HCT116 (cell line): ENCODE results near the gene PACRG.

Experiments used
- CTCF ChIP-seq, 3 experiments: fragments of 200-600 bp in 1 of 3; sonication (generic) in 1 of 3; IDR thresholded peaks in 2 of 3; conservative IDR thresholded peaks in 1 of 3; 2 replicates each; pipeline ENCODE4 v1.5.1; 2012 to 2017; ENCODE audit warnings: low read depth in 2 of 3, low read length in 2 of 3, antibody characterized with exemption in 1 of 3, borderline replicate concordance in 1 of 3, control low read depth in 1 of 3, mild to moderate bottlenecking in 1 of 3, mixed read lengths in 1 of 3, mixed run types in 1 of 3, moderate library complexity in 1 of 3; ENCODE audit not compliant: insufficient read depth in 1 of 3
- EGR1 ChIP-seq: IDR thresholded peaks from 2 replicates; pipeline ENCODE4 v1.6.1; 2012; ENCODE audit warnings: low read depth
- EZH2 ChIP-seq: fragments of 200-600 bp; sonication (generic); IDR thresholded peaks from 2 replicates; pipeline ENCODE4 v1.6.1; 2017; ENCODE audit warnings: antibody characterized with exemption, mixed run types
- EZH2phosphoT487 ChIP-seq: fragments of 200-600 bp; IDR thresholded peaks from 2 replicates; pipeline ENCODE4 v1.6.1; 2018; ENCODE audit warnings: antibody characterized with exemption, borderline replicate concordance
- POLR2A ChIP-seq: IDR thresholded peaks from 2 replicates; pipeline ENCODE4 v1.7.0; 2011; ENCODE audit warnings: borderline replicate concordance; ENCODE audit not compliant: insufficient read depth, insufficient read length; ENCODE audit errors: extremely low read depth
- POLR2AphosphoS5 ChIP-seq: IDR thresholded peaks from 2 replicates; pipeline ENCODE4 v1.6.1; 2011; ENCODE audit warnings: mild to moderate bottlenecking, low read depth, low read length, moderate library complexity
- RAD21 ChIP-seq: IDR thresholded peaks from 2 replicates; pipeline ENCODE4 v1.6.1; 2012; ENCODE audit warnings: low read depth, mild to moderate bottlenecking
- REST ChIP-seq: IDR thresholded peaks from 2 replicates; pipeline ENCODE4 v1.6.1; 2012; ENCODE audit warnings: low read depth
- SP1 ChIP-seq: IDR thresholded peaks from 2 replicates; pipeline ENCODE4 v1.6.1; 2012; ENCODE audit warnings: low read depth
- ZBTB33 ChIP-seq: IDR thresholded peaks from 2 replicates; pipeline ENCODE4 v1.6.1; 2011; ENCODE audit warnings: mild to moderate bottlenecking, low read length, moderate library complexity; ENCODE audit not compliant: insufficient replicate concordance; ENCODE audit errors: extremely low read depth

- TF ChIP-seq CTCF (IDR thresholded peaks at IDR 0.05 in 2 of 3, conservative IDR thresholded peaks at IDR 0.05 in 1 of 3; ENCODE audit: borderline replicate concordance in 1 of 3, insufficient read depth in 1 of 3, low read depth in 2 of 3, low read length in 2 of 3): no peak
- no peak for TF ChIP-seq POLR2A
- TF ChIP-seq REST: no peak
- TF ChIP-seq POLR2AphosphoS5: no peak
- no peak for TF ChIP-seq EZH2phosphoT487
- TF ChIP-seq ZBTB33: no peak
- no peak for TF ChIP-seq RAD21
- TF ChIP-seq EGR1: no peak
- TF ChIP-seq SP1: no peak
- TF ChIP-seq EZH2: no peak
These were observed 472.5 kb downstream of the PACRG start for GRCh38 chr6:163200289-163200688.
